ENCODE results near the gene PLCH1.

Gene PLCH1

GRCh38 chr3:155745795-155746550, 1.1 kb upstream of the PLCH1 start:
- DNase-seq: no peak
- no peak for ATAC-seq

- DNase-seq: peak; percentile 70
- peak; percentile 55 for ATAC-seq
These were observed 753 bp downstream of the PLCH1 start for GRCh38 chr3:155744010-155744625.

DNA sequence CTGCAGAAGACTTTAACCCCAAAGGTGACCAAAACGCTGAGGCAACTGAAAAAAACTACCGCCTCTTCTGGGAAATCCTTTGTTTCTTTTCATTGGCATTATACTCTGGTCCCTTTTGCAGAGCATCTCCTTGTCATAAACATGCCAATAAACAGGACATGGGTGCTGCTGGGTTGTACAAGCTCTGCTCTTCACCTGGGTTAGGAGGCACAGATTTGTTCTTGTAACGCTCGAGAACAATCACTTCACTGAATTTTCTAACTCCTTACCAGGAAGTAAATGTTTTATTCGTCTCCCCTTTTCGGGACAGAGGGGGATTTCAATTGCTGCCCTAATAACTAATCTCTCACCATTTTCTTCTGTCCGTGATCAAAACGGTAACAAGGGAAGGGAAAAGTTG, 1.3 kb downstream of the PLCH1 start:
- no peak for DNase-seq
- no peak for ATAC-seq

DNA sequence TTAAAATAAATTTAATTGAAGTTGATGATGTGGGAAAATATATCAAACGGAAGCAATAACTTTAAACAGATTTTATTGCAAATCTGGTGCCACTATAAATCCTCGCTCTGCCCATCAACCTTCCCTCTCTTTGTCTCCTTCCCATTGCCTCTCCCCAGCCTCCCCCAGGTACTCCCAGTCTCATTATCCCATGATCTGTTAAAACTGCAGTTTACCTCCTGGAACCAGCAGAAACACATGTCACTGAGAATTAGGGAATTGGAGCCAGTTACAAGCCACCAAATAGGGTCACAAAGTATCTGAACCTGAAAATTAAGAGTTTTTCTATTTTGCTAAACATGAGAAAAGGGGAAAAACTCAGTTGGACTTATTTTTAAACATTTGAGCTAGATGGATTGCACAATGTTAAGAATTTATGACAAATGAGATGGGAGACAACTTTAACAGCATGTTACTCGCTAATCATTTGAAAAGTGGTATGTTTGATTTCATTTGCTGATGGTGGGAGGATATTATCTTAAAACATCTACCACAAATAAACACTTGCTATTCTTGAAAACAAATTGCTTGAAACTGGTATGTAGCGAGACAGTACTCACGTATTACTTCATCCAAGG, 2.4 kb downstream of the PLCH1 start:
- ATAC-seq: no peak
- no peak for DNase-seq

GRCh38 chr3:155741603-155742002, 3.3 kb downstream of the PLCH1 start:
- DNase-seq (no peak), ATAC-seq (no peak)

- ATAC-seq (no peak), DNase-seq (no peak)
These were observed 3.8 kb downstream of the PLCH1 start for GRCh38 chr3:155741101-155741500.

DNA sequence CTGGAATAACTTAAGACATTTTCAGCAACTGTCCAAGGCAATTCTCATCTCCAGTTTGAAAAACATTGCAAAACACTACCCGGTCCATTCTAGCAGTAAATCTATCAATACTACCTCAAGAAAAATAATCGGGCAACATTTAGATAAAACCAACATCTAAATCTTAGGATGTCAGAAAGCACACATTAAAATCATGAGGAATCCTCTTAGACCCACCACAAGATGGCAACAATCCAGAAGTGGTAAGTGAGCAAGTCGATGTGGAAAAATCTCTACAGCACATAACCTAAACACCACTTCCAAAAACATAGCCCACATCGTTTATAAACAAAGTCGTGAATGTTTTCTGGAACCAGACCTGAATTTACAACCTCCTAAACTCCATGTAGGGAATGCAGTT, 5.7 kb downstream of the PLCH1 start:
- DNase-seq (no peak), ATAC-seq (no peak)

DNA sequence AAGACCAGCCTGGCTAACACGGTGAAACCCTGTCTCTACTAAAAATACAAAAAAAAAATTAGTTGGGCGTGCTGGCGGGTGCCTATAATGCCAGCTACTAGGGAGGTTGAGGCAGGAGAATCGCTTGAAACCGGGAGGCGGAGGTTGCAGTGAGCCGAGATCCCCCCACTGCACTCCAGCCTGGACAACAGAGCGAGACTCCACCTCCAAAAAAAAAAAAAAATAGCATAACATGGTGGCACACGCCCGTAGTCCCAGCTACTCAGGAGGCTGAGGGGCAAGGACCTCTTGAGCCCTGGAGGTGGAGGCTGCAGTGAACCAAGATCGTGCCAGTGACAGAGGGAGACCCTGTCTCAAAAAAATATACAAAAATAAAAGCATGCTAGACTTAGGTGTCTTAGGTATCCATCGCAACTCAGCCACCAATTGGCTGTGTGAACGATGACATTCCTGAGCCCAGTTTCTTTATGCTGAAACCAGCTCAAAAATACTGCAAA, 6.2 kb downstream of the PLCH1 start:
- DNase-seq: no peak
- ATAC-seq: no peak

GRCh38 chr3:155737844-155738460, 6.9 kb downstream of the PLCH1 start:
- DNase-seq: no peak
- no peak for ATAC-seq

- no peak for DNase-seq
- no peak for ATAC-seq
These were observed 8.5 kb downstream of the PLCH1 start for GRCh38 chr3:155736381-155736780.

- ATAC-seq (no peak), DNase-seq (no peak)
These were observed 14.0 kb downstream of the PLCH1 start for GRCh38 chr3:155730843-155731242.

DNA sequence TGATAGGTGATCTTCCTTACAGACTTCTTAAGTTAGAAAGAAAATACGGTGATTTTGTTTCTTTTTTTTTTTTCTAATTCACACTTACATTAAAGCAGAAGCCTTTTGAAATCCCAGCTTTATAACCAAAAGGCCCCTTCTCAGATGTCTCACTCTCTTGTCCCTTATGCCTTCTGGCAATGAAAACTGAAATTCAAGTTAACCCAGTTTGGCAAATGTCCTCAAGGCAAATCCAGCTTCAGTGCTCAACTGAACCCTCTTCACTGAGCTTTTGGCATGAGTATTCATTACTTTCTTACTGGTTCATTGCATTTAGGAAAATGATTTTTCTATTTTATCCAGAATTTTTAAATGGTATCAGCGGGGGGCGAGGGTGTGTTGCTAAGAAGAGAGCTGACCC, 17.0 kb downstream of the PLCH1 start:
- DNase-seq (no peak), ATAC-seq (no peak)

DNA sequence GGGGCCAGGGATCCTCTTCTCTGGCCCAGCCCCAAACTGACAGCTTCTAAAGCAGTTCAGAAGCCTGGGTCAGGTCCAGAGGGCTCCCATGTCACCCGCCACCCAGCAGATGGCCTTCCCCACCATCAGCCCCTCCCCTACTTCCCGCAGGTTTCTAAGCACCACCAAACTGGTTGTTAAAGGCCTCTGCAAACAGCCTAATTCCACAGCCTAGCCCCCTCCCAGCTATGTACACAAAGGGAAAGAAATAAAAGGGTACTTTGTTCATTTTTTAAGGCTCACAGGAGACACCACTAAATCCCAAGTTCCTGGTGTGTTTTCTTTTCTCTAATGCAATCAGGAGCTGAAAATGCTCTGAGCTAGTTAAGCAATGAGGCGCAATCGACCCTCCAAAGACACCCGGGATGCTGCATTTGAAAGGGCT, 30.6 kb downstream of the PLCH1 start:
- no peak for DNase-seq
- no peak for ATAC-seq

GRCh38 chr3:155712008-155712407, 32.9 kb downstream of the PLCH1 start:
- peak; percentile 32 for ATAC-seq

DNA sequence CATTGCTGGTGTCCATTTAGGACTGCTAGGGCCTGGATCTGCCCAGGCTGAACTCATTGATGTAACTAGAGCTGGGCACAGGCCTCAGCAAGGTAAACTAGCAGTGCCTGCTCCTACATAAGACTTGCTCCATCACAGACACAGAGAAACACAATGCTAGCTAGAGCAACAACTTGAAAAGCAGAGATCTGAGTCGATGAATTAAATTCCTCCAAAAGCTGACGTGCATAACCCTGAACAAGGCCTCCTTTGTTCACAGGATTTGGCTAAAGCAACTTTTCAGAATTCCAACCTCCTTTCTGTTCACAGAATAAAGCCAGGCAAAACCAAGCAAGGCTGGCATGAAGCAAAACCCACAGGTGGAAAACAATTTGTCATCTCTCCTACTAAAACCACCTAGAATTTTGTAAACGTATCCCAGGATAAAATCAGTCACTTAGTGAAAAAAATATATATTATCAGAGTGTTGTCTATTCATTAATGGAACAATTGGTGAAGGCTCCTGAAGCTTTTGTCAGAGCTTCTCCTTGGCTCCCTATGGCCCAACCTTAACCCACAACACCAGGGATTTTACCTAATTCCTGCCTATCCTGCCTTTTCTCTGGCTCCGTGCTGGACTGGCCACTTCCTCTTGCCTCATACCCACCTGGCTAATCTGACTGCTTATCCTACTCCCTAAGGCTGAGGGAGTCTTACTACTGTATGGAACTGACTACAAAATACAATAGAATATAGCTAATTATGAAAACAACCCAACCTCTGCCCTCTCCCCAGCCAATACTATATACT, 39.9 kb downstream of the PLCH1 start:
- ATAC-seq (no peak), DNase-seq (no peak)

More at GRCh38 chr3:155712008-155712407, 32.9 kb downstream of the PLCH1 start:
- no peak for DNase-seq

DNA sequence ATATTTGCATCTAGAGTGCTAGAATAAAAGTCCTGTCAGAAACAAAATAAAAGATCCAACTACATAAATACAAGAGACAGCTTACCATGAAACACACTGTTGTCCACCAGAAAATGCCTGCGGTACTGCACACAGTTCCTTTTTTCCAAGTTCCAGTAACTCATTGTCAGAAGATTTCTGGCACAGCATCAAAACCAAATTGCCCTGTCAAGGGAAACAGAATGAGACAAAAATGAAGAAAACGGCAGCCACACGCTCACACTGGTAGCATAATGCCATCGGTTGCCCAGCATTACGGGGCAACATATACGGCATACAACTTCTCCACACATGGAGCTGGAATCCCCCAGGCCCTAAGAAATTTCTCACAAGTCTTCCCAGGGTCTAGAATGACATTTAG, 40.8 kb downstream of the PLCH1 start:
- ATAC-seq (no peak), DNase-seq (no peak)

DNA sequence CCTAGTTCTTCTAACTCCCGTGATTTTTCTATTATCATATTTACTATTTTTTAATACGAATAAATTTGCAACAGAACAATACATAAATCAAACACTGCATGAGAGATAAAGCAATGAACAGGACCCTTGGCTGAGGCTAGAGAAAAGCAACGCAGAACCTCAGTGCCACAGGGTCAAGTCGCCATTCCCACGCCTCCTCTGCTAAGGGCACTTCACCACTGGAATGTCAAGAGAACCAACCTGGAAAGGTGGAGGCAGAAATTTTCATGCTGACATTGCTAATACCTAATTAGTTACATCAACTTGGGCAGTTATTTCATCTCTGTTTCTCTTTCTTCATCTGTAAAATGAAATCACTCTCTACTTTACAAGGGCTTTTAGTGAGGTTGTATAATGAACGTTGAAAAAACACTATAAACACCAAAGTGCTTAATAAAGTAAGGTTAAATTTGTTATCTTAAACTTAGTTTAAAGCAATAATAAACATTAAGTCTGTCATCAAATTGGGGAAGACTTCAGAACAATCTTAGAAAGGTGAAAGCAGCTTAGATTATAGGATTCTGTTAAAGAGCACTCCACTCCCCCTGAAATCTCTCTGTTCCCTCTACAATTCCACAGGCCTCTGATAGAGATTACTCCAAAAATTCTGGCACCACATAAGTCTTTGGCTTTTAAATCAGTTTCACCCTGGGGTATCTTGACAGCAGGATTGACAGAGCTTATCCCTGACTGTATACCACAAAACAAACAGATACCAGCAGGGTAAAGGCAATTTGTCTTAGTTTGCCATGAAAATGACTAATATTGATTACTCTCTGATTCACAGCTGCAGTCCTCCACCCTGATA, 41.9 kb downstream of the PLCH1 start:
- no peak for DNase-seq
- ATAC-seq: no peak

GRCh38 chr3:155701882-155702465, 42.9 kb downstream of the PLCH1 start:
- ATAC-seq (no peak), DNase-seq (no peak)

GRCh38 chr3:155697542-155697941, 47.3 kb downstream of the PLCH1 start:
- ATAC-seq: no peak
- DNase-seq: no peak

DNA sequence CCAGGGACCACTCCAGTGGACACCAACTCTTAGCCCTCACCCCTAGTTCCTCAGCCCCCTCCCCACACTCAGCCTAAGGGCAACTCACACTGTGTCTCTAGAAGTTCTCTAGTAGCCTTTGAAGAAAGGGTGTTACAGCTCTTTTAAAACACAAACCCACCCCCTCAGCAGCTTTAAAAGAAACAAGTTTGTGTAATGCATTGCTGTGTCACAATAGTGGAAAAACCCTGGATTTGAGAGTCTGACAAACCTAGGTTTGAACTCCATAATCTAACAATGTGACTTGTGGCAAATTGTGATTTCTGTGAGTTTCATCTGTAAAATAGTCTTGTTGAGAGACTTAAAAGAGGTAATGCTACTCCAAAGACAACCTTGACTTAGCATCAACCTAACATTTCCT, 54.0 kb downstream of the PLCH1 start:
- ATAC-seq: no peak
- no peak for DNase-seq

DNA sequence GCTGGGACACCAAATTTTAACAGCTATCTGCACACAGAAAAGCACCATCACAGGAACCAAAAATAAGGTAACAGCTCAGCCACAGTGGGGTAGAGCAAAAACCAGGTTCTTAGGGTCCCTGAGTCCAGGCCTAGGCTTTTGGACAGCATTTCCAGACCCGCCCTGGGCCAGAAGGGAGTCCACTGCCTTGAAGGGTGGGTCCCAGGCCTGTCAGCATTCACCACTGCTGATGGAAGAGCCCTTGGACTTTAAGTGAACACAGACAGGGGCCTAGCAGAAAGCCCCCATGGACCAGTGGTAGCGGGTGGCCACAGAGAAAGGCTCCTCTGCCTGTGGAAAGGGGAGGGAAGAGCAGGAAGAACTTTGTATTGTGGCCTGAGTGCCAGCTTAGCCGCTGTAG, 56.4 kb downstream of the PLCH1 start:
- ATAC-seq (no peak), DNase-seq (no peak)
